NT2/D1 (cell line): ENCODE measurements around the gene MOB3B.

Experiments
- DNase-seq: peaks from one replicate; pipeline ENCODE4 v3.0.0-alpha.2; 2011; ENCODE audit warnings: low read depth, low spot score
- H3K27me3 ChIP-seq: 2 replicates; pipeline ENCODE4 v1.6.0; 2011; ENCODE audit warnings: mild to moderate bottlenecking; ENCODE audit not compliant: insufficient read length, insufficient read depth
- H3K36me3 ChIP-seq: 2 replicates; pipeline ENCODE4 v1.6.1; 2011; ENCODE audit warnings: mild to moderate bottlenecking, low read length, mixed read lengths; ENCODE audit not compliant: insufficient read depth, insufficient read length
- H3K4me1 ChIP-seq: 2 replicates; pipeline ENCODE4 v1.5.1; 2011; ENCODE audit not compliant: insufficient read depth, insufficient read length
- H3K4me3 ChIP-seq: 2 replicates; pipeline ENCODE4 v1.5.1; 2011; ENCODE audit warnings: low read depth; ENCODE audit not compliant: insufficient read length
- H3K9ac ChIP-seq: 2 replicates; pipeline ENCODE4 v1.6.0; 2011; ENCODE audit warnings: low read depth; ENCODE audit not compliant: insufficient read length
- H3K9me3 ChIP-seq: 2 replicates; pipeline ENCODE4 v1.5.1; 2011; ENCODE audit warnings: mild to moderate bottlenecking, low read length; ENCODE audit not compliant: insufficient read depth
- SUZ12 ChIP-seq: IDR thresholded peaks from 2 replicates; pipeline ENCODE4 v1.6.1; 2011; ENCODE audit not compliant: insufficient read length, insufficient read depth; ENCODE audit errors: extremely low read depth
- YY1 ChIP-seq: IDR thresholded peaks from 2 replicates; pipeline ENCODE4 v1.6.1; 2011; ENCODE audit not compliant: insufficient read length, insufficient read depth
- ZNF274 ChIP-seq: IDR thresholded peaks from 2 replicates; pipeline ENCODE4 v1.6.1; 2011; ENCODE audit warnings: mild to moderate bottlenecking, low read depth, low read length

The MOB3B gene

GRCh38 chr9:27384262-27385014, 145.2 kb downstream of the MOB3B start:
- Histone ChIP-seq H3K9ac (no peak overlapping the region), H3K27me3 (no peaks in the 10 kb centered on the region), H3K4me1 (no peaks in the 10 kb centered on the region), H3K4me3 (no peak overlapping the region), H3K36me3 (no peaks in the 10 kb centered on the region), H3K9me3 (no peaks in the 10 kb centered on the region)
- TF ChIP-seq ZNF274 (no peak), YY1 (no peak), SUZ12 (no peak)
- DNase-seq: no peak

- Histone ChIP-seq H3K9me3 (no peaks in the 10 kb centered on the region), H3K27me3 (no peaks in the 10 kb centered on the region), H3K9ac (no peak overlapping the region), H3K36me3 (no peaks in the 10 kb centered on the region), H3K4me1 (no peaks in the 10 kb centered on the region), H3K4me3 (no peak overlapping the region)
- DNase-seq: no peak
- no peak for TF ChIP-seq YY1
- TF ChIP-seq SUZ12: no peak
- TF ChIP-seq ZNF274: no peak
Measured at GRCh38 chr9:27383524-27383923, 146.1 kb downstream of the MOB3B start.

GRCh38 chr9:27382975-27383374, 146.6 kb downstream of the MOB3B start:
- Histone ChIP-seq H3K4me3 (no peak overlapping the region), H3K36me3 (no peaks in the 10 kb centered on the region), H3K27me3 (no peaks in the 10 kb centered on the region), H3K9me3 (no peaks in the 10 kb centered on the region), H3K4me1 (no peaks in the 10 kb centered on the region), H3K9ac (no peak overlapping the region)
- DNase-seq: no peak
- TF ChIP-seq SUZ12: no peak
- TF ChIP-seq YY1: no peak
- no peak for TF ChIP-seq ZNF274

GRCh38 chr9:27382308-27382707, 147.3 kb downstream of the MOB3B start:
- no peaks in the 10 kb centered on the region for H3K36me3 ChIP-seq
- no peaks in the 10 kb centered on the region for H3K9me3 ChIP-seq
- H3K4me1 ChIP-seq: no peaks in the 10 kb centered on the region
- no peak for DNase-seq
- no peak overlapping the region for H3K4me3 ChIP-seq
- H3K9ac ChIP-seq: no peak overlapping the region
- TF ChIP-seq ZNF274 (no peak), YY1 (no peak), SUZ12 (no peak)
- H3K27me3 ChIP-seq: no peaks in the 10 kb centered on the region

- no peaks in the 10 kb centered on the region for H3K9me3 ChIP-seq
- no peaks in the 10 kb centered on the region for H3K4me1 ChIP-seq
- H3K27me3 ChIP-seq: no peaks in the 10 kb centered on the region
- no peak for DNase-seq
- H3K4me3 ChIP-seq: no peak overlapping the region
- H3K36me3 ChIP-seq: no peaks in the 10 kb centered on the region
- H3K9ac ChIP-seq: no peak overlapping the region
- no peak for TF ChIP-seq YY1
- no peak for TF ChIP-seq ZNF274
- no peak for TF ChIP-seq SUZ12
Measured at GRCh38 chr9:27379311-27380251, 150.0 kb downstream of the MOB3B start.

GRCh38 chr9:27377811-27378456, 151.7 kb downstream of the MOB3B start:
- TF ChIP-seq ZNF274 (no peak), YY1 (no peak), SUZ12 (no peak)
- Histone ChIP-seq H3K36me3 (no peaks in the 10 kb centered on the region), H3K4me3 (no peak overlapping the region), H3K9ac (no peak overlapping the region), H3K9me3 (no peaks in the 10 kb centered on the region), H3K4me1 (no peaks in the 10 kb centered on the region), H3K27me3 (no peaks in the 10 kb centered on the region)
- no peak for DNase-seq

GRCh38 chr9:27377147-27377807, 152.3 kb downstream of the MOB3B start:
- no peaks in the 10 kb centered on the region for H3K4me1 ChIP-seq
- no peaks in the 10 kb centered on the region for H3K36me3 ChIP-seq
- TF ChIP-seq ZNF274: no peak
- TF ChIP-seq SUZ12: no peak
- no peak for TF ChIP-seq YY1
- H3K9me3 ChIP-seq: no peaks in the 10 kb centered on the region
- DNase-seq: no peak
- no peak overlapping the region for H3K9ac ChIP-seq
- no peaks in the 10 kb centered on the region for H3K27me3 ChIP-seq
- H3K4me3 ChIP-seq: no peak overlapping the region
